NB4 (cell line): ENCODE measurements around the gene IGFL2.

Experiments used
- CTCF ChIP-seq: IDR thresholded peaks from one replicate; pipeline ENCODE4 v1.5.1; 2012; ENCODE audit warnings: low read depth, low read length
- MAX ChIP-seq: IDR thresholded peaks from 2 replicates; pipeline ENCODE4 v1.6.1; 2011; ENCODE audit warnings: low read depth, low read length
- POLR2A ChIP-seq: IDR thresholded peaks from 2 replicates; pipeline ENCODE4 v1.6.1; 2011; ENCODE audit warnings: mild to moderate bottlenecking; ENCODE audit not compliant: insufficient read length; ENCODE audit errors: extremely low read depth

GRCh38 chr19:46133777-46134241, 14.2 kb upstream of the IGFL2 start:
- TF ChIP-seq CTCF (no peak), MAX (no peak), POLR2A (no peak)
